Measurements from ENCODE around the gene SIRPG.
"Not testable (repeated sequence)": the region's sequence is repeated elsewhere in the genome, so short reads cannot be mapped to it uniquely, and the experiment has no call there.

DNA sequence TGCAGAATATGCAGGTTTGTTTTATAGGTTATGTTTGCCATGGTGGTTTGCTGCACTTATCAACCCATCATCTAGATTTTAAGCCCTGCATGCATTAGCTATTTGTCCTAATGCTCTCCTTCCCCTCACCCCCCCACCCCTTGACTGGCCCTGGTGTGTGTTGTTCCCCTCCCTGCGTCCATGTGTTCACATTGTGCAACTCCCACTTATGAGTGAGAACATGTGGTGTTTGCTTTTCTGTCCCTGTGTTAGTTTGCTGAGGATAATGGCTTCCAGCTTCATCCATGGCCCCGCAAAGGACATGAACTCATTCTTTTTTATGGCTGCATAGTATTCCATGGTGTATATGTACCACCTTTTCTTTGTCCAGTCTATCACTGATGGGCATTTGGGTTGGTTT is 18.9 kb downstream of the SIRPG start:
- TF ChIP-seq, protein P1, sequence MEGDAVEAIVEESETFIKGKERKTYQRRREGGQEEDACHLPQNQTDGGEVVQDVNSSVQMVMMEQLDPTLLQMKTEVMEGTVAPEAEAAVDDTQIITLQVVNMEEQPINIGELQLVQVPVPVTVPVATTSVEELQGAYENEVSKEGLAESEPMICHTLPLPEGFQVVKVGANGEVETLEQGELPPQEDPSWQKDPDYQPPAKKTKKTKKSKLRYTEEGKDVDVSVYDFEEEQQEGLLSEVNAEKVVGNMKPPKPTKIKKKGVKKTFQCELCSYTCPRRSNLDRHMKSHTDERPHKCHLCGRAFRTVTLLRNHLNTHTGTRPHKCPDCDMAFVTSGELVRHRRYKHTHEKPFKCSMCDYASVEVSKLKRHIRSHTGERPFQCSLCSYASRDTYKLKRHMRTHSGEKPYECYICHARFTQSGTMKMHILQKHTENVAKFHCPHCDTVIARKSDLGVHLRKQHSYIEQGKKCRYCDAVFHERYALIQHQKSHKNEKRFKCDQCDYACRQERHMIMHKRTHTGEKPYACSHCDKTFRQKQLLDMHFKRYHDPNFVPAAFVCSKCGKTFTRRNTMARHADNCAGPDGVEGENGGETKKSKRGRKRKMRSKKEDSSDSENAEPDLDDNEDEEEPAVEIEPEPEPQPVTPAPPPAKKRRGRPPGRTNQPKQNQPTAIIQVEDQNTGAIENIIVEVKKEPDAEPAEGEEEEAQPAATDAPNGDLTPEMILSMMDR (IDR thresholded peaks at IDR 0.05 in 8 of 11, conservative IDR thresholded peaks at IDR 0.05 in 3 of 11): not testable (repeated sequence)
- TF ChIP-seq POLR2AphosphoS5, POLR2A (IDR thresholded peaks at IDR 0.05): not testable (repeated sequence)
